Measurements from ENCODE around the gene LRCH1. TPM values are rescaled to one million over a fixed set of nuclear protein-coding genes. Genes with fewer than 3 reads are reported as not detected.

LRCH1 gene
- total RNA-seq, 1 donor from 2014 or later: 3.4 TPM

DNA sequence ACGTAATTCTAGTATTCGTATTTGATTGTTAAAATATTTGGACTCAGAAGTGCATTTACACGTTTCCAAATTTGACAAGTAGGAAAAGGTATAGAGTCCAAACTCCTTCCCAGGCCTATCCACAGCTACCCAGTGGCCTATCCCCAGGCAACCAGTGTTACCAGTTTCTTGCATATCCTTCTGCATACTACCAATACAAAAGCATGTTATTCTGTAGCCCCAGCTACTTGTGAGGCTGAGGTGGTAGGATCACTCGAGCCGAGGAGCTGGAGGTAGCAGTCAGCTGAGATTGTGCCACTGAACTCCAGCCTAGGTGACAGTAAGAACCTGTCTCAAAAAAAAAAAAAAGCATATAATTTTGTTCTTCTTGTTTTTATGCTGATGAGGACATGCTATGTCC, 67.1 kb downstream of the LRCH1 start:
- TF ChIP-seq, protein P1, sequence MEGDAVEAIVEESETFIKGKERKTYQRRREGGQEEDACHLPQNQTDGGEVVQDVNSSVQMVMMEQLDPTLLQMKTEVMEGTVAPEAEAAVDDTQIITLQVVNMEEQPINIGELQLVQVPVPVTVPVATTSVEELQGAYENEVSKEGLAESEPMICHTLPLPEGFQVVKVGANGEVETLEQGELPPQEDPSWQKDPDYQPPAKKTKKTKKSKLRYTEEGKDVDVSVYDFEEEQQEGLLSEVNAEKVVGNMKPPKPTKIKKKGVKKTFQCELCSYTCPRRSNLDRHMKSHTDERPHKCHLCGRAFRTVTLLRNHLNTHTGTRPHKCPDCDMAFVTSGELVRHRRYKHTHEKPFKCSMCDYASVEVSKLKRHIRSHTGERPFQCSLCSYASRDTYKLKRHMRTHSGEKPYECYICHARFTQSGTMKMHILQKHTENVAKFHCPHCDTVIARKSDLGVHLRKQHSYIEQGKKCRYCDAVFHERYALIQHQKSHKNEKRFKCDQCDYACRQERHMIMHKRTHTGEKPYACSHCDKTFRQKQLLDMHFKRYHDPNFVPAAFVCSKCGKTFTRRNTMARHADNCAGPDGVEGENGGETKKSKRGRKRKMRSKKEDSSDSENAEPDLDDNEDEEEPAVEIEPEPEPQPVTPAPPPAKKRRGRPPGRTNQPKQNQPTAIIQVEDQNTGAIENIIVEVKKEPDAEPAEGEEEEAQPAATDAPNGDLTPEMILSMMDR (IDR thresholded peaks at IDR 0.05; ENCODE audit: insufficient read depth, low read length, severe bottlenecking): no peak
- no peaks in the 10 kb centered on the region for H3K36me3 ChIP-seq (ENCODE audit: control insufficient read depth, insufficient read depth, low read length)
- FAIRE-seq (no peak), DNase-seq (ENCODE audit: low read depth) (no peak)
- H3K27me3 ChIP-seq (ENCODE audit: control insufficient read depth, insufficient read depth, low read length): no peaks in the 10 kb centered on the region
- H3K4me3 ChIP-seq (ENCODE audit: low read depth, low read length): no peak overlapping the region

DNA sequence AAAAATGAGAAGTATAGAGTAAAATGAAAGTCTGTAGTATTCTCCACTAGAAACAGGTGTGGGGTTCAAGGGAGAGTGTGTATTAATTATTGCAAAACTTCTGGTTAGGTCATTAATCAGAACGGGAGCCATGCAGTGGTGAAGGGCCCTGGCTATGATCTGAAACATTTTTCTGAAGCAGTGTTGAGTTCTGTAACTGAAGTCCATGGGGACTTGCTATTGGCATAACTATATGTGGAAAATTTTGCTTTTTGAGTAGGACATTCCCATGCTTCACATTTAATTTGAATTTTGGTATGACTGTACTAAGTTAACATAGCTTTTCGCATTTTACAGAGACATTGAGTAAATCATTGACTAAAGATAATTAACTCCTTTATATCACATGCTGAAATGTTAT, 67.5 kb downstream of the LRCH1 start:
- Histone ChIP-seq H3K4me3 (ENCODE audit: low read depth, low read length) (no peak overlapping the region), H3K36me3 (ENCODE audit: control insufficient read depth, insufficient read depth, low read length) (no peaks in the 10 kb centered on the region), H3K27me3 (ENCODE audit: control insufficient read depth, insufficient read depth, low read length) (no peaks in the 10 kb centered on the region)
- TF ChIP-seq, protein P1 (IDR thresholded peaks at IDR 0.05; ENCODE audit: insufficient read depth, low read length, severe bottlenecking): no peak
- DNase-seq (ENCODE audit: low read depth) (no peak), FAIRE-seq (no peak)

DNA sequence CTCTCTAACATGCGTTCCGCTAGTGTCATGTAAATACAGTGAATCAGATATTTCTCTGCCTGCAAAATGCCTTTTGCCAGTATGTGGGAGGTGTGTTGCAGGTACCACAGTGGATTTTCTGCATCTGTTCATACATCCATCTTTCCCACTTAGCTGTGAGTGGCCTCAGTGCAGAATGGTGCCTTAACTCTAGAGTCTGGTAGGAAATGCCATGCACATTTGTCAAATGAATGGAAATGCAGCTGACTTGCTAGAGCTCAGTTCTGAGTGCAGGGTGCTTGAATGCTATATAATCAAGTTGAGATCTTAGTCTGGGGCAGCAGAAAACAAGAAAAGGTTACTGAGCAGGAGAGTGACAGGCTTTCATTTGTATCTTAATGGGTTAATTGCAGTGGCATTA, 68.2 kb downstream of the LRCH1 start:
- H3K4me3 ChIP-seq (ENCODE audit: low read depth, low read length): no peak overlapping the region
- TF ChIP-seq, protein P1 (IDR thresholded peaks at IDR 0.05; ENCODE audit: insufficient read depth, low read length, severe bottlenecking): no peak
- H3K27me3 ChIP-seq (ENCODE audit: control insufficient read depth, insufficient read depth, low read length): no peaks in the 10 kb centered on the region
- H3K36me3 ChIP-seq (ENCODE audit: control insufficient read depth, insufficient read depth, low read length): no peaks in the 10 kb centered on the region
- FAIRE-seq (no peak), DNase-seq (ENCODE audit: low read depth) (no peak)

DNA sequence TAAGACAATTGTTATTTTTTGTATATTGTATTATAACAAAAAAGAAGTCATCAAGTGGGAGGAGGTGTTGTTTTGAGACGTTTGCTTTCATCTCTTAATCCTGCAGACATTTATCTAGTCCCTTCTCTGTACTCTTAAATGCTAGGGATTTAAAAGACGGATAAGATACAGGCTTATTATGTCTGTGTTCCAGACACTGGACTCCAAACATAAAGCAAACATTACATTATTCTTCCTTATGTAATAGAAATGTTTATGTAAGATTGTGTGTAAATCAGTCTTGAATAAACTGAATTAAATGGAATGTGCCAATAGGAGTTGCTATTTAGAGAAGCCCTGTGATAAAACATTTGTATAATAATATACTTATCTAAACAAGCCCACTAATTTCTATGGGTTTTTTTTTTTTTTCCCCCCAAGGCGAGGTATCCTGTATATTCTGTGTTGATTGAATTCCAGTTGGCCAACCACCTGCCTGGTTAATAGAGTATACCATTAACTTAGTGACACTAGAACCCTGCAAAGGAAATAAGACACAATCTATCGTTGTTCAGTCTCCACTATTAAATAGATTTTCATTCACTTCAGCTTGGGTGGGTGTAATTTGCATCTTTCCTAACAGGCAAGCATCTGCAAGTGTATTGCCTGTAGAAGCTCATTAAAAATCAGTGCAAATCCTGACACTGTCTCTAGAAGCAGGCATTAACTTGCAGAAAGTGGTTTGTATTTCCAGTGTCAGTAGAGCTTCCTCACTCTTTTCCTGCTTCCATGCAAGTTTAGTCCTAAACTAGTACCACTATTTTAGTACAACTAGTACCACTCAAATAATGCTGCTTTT, 69.0 kb downstream of the LRCH1 start:
- no peak for FAIRE-seq
- no peak overlapping the region for H3K4me3 ChIP-seq (ENCODE audit: low read depth, low read length)

DNA sequence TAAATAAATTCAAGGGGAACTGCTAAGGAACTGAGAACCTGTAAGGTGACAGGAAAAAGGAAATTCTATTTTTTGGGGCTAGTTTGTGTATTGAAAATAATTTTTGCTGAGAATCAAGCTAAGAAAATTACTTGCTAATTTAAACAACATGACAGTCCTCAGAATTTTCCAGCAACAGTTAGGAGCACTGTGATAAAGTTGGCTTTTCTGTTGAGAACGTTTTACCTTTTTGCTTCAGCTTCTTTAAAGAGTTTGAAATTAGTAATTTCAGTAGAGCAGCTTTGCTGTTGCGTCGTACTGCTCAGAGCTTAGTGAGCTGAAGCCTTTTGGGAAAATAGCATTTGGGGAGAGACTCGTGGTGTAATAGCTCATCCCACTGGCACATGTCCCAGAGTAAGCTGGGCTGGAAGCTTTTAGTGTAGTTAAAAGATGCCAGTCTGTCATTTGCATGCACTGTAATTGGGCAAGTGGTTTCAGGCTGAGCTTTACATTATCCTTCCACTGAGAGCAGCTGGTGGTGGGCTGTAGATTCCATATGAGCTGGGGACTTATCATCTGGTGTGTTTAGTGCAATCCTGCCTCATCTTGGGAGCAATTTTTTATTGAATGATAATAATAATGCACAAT, 69.8 kb downstream of the LRCH1 start:
- FAIRE-seq (no peak), DNase-seq (ENCODE audit: low read depth) (no peak)
- Histone ChIP-seq H3K27me3 (ENCODE audit: control insufficient read depth, insufficient read depth, low read length) (no peaks in the 10 kb centered on the region), H3K36me3 (ENCODE audit: control insufficient read depth, insufficient read depth, low read length) (no peaks in the 10 kb centered on the region), H3K4me3 (ENCODE audit: low read depth, low read length) (no peak overlapping the region)
- TF ChIP-seq, protein P1 (IDR thresholded peaks at IDR 0.05; ENCODE audit: insufficient read depth, low read length, severe bottlenecking): no peak

More for the DNA sequence above, 69.0 kb downstream of the LRCH1 start:
- TF ChIP-seq, protein P1 (IDR thresholded peaks at IDR 0.05; ENCODE audit: insufficient read depth, low read length, severe bottlenecking): no peak
- Histone ChIP-seq H3K27me3 (ENCODE audit: control insufficient read depth, insufficient read depth, low read length) (no peaks in the 10 kb centered on the region), H3K36me3 (ENCODE audit: control insufficient read depth, insufficient read depth, low read length) (no peaks in the 10 kb centered on the region)
- DNase-seq (ENCODE audit: low read depth): no peak

Measured in bronchial epithelial cell (primary cell).